Frontal cortex (tissue), 4 donors: ENCODE measurements around the gene VWA3A. TPM values are rescaled to one million over a fixed set of nuclear protein-coding genes. Genes with fewer than 3 reads are reported as not detected.

ENCODE experiments used
- DNase-seq, 2 donors: peaks; one replicate each; pipeline ENCODE4 v3.0.0; 2012; ENCODE audit warnings: low spot score in 2 of 2
- FAIRE-seq: peaks from 2 replicates; lab custom pipeline; 2012; peaks lifted over from hg19 to GRCh38; lab: Jason Lieb, UNC
- total RNA-seq: library from RNA; depleted of rRNA; stranded (reverse); fragments of >200 nt; gene quantifications from one replicate; pipeline ENCODE4 v1.2.3, GENCODE V29; 2014
- donor health status: control.
- donor health status: control.
- donor health status: control.

VWA3A gene
- total RNA-seq, 1 donor from 2014 or later = 2.4 TPM

DNA sequence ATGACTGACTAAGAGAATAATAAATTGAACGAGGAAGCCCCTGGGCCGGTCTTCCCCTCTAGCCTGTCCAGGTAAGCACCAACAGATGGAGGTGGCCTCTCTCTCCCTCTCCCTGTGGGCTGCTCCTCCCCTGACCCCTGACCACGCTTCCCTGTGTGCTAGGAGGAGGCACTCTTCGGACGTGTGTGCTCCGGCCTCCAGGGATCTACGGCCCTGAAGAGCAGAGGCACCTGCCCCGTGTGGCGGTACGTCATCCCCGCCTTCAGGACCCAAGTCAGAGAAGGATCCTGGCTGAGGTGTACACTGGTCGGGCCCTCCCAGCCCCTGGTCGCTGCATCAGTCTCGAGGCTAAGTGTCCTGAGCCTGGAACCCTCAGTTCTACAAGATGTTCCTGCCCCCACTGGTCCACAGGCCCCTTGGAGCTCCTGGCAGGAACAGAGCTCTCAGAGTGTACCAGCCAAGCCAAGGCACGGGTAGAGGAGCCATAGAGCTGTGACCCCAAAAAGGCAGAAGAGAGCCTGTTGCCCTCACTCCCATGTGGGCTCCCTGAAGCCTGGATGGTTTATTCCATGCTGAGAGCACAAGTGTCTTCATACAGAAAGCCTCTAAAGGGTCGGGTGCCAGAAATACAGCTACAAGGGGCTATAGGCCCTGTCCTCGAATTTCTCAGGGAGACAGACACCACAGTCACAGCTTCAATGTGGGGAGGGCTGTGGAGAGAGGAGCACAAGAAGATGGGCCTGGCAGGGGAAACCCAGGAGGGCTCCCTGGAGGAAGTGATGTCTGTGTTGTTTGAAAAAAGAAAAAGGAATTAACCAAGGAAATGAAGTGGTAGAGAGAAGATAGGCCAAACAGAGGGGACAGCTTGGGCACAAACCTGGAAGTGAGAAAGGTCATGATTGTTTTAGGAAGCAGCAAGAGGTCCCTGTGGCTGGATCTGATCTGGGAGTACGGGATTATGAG lies 85.9 kb downstream of the VWA3A start:
- DNase-seq = no peak
- FAIRE-seq = no peak

DNA sequence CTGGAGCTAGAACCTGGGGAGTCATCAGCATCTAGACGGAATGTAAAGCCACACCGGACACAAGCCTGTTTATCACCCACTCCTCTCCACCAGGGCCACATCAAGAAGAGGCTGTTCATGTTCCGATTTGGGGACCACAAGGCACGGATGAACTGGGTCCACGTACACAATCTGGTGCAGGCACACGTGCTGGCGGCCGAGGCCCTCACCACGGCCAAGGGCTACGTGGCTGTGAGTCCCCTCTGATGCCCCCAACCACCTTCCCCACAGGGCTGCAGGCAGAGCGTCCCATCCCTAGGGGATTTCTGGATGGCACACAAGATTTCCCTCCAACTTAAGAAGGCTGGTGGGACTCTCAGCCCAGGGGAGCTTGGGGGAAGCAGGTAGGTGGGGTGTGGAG lies 89.1 kb downstream of the VWA3A start:
- no peak for FAIRE-seq
- DNase-seq = no peak

DNA sequence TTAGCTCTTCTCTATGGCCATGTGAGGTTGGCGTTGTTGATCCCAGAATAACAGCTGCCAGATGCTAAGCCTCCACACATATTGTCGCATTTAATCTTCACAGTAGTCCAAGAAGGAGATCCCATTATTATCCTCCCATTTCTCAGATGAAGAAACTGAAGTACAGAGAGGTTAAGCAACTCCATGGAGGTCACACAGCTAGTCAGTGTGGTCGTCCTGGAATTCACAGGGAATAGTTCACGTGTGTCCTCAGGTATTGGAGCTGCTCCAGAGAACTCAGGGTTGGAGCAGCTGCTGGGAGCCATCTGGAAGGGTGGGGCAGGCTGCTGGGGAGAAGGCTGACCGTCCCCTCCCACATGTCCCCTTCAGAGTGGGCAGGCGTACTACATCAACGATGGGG lies 89.5 kb downstream of the VWA3A start:
- DNase-seq = no peak
- no peak for FAIRE-seq

DNA sequence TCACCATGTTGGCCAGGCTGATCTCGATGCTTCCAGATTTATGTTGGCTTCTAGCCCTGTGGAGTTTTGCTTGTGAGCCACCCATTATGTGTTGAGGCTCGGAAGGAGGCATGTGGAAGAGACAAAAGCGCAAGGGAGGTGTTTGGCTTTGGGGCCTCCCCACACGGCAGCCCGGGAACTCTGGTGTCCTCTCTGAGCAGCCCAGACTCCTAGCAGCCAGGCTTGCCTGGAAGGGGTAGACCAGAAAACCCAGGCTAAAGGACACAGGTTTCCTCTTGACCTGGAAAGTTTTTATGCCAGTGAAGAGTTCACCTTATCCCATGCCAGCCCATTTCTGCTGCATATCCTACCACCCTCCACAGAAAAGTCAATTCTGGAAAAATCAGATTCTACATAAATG lies 91.0 kb downstream of the VWA3A start:
- no peak for FAIRE-seq

DNA sequence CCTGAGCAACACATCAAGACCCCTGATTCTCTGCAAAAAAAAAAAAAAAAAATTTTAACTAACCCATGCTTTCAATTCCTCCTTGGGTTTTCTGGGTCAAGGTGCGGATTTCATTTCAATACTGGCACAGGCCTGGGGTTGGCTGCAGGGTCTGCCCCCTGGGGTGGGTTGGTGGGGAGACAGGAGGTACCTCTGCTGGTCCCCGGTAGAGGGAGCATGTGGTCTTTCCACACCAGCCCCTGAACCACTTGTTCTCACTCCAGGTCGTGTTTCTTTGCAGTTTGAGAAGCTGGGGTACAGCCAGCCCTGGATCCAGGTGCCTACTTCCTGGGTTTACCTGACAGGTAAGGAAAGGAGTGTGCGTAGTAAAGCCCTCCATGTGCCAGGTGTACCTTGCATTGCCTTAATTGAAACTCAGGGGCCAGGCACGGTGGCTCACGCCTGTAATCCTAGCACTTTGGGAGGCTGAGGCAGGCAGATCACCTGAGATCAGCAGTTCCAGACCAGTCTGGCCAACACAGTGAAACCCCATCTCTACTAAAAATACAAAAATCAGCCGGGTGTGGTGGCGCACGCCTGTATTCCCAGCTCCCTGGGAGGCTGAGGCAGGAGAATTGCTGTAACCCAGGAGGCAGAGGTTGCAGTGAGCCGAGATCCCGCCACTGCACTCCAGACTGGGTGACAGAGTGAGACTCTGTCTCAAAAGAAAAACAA lies 91.7 kb downstream of the VWA3A start:
- FAIRE-seq (no peak), DNase-seq (no peak)

More for the DNA sequence above, 91.0 kb downstream of the VWA3A start:
- DNase-seq = no peak

DNA sequence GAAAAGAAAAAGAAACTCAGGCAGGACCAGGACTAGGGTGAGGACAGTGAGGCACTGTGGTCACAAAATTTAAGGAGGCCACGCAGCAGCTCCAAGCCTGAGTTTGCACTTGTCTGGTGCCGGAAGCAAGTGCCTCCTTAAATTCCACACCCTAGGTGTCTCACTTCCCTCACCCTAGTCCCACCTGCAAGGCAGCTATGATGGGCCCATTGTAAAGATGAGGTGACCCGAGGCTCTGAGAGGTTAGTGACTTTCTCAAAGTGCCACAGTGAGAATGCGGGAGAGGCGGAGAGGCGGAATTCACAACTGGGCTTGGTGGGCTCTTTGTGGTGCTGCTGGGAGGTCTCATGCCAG lies 92.3 kb downstream of the VWA3A start:
- FAIRE-seq = no peak
- DNase-seq = no peak

DNA sequence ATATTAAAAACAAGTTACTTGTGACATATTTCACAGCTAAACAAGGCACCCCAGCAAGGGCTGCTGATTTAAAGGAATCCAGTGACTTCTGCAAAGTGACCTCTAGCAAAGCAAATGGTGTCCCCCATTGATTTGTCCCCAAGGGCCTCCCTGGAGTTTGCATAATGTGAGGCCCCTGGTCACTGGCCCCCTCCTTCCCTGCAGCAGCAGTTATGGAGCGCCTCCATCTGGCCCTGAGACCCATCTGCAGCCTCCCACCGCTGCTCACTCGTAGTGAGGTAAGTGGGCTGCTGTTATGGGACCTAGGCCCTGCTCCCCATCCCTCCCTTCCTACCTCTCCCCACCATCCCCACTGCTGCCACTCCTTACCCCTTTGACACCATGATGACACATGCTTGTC lies 94.2 kb downstream of the VWA3A start:
- FAIRE-seq (no peak), DNase-seq (no peak)

DNA sequence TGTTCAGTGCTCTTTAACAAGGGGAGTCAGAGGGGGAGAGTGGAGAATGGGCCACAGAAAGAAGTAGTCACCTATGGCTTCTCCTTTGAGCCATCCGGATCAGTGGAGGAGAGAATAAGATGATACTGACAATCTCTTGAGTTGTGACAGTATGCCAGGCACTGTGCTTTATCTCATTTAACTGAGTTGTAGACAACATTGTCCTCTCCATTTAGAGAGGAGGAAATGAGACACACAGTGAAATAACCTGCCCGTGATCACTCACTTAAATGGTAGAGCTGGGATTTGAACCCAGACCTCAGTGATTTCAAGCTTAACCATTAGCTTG lies 95.9 kb downstream of the VWA3A start:
- FAIRE-seq (no peak), DNase-seq (no peak)

DNA sequence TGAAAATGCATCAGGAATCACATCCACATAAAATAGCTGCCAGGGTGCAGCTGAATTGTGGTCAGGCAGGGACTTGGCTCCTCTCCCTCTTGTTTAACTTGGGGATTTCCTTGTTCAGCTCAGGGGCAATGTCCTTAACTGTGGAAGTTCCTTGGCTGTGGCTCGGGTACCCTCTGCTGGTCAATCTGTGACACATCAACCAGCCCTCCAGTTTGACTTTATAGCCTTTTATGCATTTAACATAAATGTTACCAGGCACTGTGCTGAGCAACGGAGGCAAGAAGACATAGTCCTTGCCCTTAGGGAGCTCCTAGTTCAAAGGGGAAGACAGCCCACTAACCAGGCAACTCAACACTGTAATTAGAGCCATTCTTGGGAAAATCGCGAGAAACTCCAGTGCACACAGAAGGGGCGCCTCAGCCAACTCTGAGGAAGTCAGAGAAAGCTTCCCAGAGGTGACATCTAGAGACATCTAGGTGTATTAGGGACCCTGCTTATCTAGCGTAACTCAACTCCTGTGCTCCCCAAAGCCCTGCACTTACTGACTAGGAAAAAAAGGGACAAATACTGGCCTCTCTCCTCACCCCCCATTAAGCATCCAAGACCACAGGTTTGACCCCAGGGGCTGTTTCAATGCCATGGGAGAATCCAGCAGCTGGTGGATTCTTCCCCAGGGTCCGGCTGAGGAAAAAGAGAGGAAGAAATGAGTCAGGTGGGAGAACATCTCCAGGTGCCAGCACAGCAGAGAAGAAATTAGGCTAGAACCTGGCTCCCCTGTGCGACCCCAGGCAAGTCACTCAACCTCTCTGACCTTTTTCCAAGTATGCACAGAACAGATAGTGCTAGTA lies 96.5 kb downstream of the VWA3A start:
- FAIRE-seq = no peak

DNA sequence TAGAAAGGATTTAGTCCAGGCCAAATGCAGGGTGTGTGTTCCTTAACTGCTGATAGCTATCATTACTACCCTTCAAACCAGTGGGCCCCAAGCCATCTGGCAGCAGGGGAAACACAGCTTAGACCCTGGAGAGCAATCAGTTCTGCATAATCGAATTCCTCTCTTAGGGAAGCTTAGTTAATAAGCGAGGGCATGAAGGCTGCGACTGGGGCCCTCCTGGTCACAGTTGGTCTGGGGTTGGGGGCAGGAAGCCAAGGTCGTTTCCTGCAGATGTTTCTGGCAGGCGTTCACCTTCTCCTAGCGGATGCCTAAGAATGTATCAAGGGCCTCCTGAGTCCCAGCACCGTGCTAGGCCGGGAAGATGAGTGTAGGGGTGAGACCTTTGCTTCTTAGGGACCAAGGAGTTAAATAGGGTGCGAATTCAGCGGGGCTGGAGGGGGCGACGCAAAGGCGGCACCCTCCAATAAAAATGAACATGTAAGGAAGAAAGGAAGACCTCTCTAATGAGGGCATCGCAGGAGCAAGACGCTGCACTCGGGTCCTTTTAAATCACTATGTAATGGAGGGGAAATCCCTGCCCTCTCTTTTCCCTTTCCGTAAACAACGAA lies 97.2 kb downstream of the VWA3A start:
- DNase-seq (no peak), FAIRE-seq (no peak)

More for the DNA sequence above, 96.5 kb downstream of the VWA3A start:
- DNase-seq = peak in 1 of 2 donors; percentile 58

DNA sequence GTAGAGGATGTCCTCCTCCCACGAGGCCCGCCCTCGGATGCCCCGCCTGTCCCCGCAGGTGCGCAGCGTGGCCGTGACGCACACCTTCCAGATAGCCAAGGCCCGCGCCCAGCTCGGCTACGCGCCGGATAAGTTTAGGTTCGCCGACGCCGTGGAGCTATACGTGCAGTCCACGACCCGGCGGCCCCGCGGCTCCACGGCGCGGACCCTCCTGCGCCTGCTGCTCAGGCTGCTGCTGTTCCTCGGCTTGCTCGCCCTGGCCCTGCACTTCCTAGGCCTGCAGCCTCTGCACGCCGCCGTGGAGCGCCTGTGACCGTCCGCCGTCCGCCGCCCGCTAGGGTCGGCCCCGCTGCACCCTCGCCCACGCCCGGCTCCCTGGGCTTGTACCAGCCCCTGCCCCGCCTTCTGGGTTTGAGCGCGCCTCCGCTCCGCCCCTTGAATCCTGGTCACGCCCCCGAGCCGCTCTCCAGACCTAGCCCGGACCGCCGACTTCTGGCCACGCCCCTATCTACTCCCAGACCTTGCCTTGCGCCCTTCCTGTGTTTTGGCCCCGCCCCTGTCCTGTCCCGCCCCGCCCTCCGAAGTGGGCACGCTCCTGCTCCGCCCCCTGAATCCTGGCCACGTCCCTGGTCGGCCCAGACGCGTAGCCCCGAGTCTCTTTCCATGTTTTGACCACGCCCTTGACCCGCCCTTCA lies 97.9 kb downstream of the VWA3A start:
- FAIRE-seq (no peak), DNase-seq (peak; percentile 85 to 87)

DNA sequence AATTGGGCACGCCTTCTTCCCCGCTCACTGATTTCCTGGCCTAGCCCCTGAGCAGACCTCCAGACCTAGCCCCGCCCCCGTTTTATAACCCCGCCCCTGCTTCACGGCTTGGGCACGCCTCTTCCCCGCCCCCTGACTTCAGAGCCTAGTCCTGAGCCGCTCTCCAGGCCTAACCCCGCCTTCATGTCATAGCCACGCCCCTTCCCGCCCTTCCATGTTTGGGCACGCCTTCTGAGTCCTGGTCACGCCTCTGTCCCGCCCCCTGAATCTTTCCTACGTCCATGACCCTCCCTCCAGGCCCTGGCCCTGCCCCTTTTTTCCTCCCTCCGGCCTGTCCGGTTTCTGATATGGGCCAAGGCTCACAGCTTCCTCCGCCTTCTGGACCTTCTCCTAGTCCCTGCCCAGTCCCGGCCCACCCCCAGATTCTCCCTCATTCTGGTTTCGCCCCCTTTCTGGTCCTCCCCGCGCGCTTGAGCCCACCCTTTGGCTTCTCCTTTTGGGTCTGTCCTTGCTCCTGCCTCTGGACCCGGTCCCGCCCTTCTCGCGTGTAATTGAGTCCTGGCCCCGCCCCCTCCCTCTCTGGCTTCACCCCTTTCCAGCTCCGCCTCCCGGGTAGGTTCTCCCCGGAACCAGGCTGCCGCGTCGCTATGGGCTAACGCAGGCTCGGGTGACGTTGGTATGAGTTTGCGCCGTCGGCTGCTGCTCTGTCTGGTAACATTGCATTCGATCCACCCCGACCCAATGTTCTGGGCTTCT lies 98.6 kb downstream of the VWA3A start:
- DNase-seq = peak; percentile 86 to 88
- no peak for FAIRE-seq

DNA sequence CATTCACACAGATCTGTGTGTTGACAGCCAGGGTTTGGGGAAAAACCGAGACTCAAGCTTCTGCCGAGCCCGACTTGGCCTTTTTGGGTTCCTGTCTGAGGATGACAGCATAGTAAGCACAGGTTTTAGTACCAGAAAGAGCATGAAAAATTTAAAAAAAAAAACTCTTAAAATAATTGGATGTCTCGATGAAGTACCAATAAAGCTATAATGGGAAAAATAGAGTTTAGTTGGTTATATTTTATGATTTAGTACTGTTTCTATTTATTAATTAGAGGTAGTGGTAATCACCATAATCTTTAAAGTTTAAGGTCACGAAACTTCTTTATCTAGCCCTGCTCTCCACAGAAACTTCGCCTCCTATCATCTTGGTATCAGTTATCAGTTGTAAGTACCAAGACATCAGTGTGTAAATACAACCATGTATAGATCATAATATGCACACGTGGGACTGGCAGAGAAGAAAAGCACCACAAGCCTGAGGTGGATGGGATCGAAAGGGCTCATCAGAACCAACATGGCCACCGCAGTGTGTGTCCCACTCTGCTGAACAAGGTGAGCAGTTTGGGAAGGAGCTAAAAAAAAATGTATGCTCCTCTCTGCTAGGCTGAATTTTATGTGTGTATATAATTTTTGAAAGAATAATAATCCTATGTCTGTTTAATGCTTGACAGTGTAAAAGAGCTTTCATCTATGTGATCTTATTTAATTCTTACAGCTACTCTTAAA lies 99.4 kb downstream of the VWA3A start:
- DNase-seq = no peak
- no peak for FAIRE-seq

DNA sequence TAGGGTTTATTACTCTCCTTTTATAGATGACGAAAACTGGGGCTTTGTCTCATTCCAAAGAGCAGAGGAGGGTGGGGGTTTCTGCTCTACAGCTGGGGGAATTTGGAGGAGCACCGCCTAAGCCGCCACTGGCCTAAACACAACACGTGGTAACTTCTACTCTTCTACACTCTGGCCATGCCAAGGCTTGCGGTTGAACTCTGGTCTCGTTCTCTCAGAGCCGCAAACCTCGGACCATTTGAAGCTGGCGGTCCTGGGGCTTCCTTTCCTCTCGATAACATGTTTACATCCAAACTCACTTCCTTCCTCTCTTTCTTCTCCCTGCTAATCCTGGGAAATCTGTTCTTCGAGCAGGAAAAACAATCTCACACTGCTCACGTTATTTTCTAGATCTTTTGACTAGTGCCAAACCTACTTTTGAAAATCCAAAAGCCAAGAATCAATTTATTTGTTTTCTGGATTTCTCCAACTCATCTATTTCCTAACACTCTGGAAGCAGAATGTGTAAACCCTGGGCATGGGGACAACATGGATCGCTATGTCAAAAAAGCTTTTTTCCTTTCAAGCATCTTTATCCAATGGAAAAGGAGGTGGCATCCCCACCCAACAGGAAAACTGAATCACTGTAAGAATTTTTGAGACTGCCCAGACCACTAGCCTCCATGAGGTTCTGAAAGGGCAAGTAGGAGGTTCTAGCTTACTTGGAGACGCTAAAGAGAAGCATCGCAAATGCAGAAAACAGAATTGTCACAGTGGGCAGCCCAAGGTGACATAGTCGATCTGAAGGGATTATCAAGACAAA lies 100.1 kb downstream of the VWA3A start:
- DNase-seq (no peak), FAIRE-seq (no peak)

DNA sequence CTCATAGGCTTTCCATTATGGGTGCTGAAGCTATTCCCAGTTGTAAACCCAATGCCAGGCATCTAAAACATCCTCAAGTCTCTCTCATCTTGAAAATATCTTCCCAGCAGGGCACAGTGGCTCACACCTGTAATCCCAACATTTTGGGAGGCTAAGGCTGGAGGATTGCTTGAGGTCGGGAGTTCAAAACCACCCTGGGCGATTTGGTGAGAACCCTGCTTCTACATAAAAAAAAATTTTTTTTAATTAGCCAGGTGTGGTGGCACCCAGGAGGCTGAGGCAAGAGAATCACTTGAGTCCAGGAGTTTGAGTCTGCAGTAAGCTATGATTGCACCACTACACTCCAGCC lies 100.7 kb downstream of the VWA3A start:
- DNase-seq (no peak), FAIRE-seq (no peak)

DNA sequence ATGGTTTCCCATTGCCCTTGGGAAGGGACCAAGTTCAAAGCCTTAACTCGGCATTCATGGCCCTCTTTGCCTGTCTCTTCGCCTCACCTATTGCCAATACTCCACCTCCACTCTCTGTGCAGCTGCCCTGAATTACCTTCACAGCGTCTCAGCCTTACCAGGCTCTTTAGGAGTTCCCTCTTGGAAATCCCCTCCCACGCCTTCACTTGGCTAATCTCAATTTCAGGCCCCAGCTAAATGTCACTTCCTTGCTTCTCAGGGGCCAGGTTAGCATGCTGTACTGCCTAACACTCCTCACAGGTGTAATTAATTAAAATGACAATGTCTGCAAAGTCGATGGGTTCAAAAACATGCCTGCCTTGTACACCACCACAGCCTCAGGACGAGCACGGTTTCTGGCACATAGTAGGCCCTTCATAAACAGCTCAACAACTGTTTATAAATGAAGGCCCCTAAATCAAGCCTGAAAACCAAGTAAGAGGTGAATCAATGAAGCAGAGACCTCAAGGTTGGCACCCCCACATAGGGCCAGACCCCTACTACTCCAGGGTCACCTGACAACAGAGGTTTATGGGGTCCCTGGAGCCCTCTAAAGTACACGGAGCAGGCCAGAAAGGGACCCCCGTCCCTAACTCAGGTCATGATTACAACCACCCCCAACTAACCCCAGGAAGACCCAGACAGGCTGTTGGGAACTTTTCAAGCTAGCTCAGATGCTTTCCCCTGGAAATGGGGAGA lies 102.5 kb downstream of the VWA3A start:
- DNase-seq (no peak), FAIRE-seq (no peak)

DNA sequence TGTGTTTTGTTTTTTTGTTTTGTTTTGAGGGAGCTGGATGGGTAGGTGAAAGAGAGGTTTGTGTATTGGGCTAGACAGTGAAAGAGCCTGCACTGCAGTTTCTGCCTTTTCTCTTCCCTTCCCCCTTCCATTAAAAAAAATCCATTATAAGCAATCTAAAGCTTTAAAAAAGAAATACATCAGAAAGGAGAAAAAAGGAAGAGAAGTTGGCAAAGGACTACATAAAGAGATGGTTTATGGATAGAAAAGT lies 103.0 kb downstream of the VWA3A start:
- FAIRE-seq = no peak
- no peak for DNase-seq
